Measurements from ENCODE around the gene C11orf71. TPM values are rescaled to one million over a fixed set of nuclear protein-coding genes. Genes with fewer than 3 reads are reported as not detected.
A peak's percentile ranks its signal among the peaks of the same experiment; 100 is the strongest.

Gene C11orf71, protein sequence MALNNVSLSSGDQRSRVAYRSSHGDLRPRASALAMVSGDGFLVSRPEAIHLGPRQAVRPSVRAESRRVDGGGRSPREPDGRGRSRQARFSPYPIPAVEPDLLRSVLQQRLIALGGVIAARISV
- 15.1 and 16.8 TPM in 2 replicates for total RNA-seq (2013; cell fraction: nucleolus; rRNA removed)
- 7.7 and 9.4 TPM in 2 replicates for total RNA-seq (2014; rRNA removed)
- 5.3 and 6.0 TPM in 2 replicates for total RNA-seq (2014; rRNA removed; fragmentation: Illumina TruSeq; extraction: Trizol)
- total RNA-seq (2021): 6.5 and 7.3 TPM in 2 replicates
- polyA plus RNA-seq (2011; ENCODE audit: low read depth): 2.7 TPM
- 8.7 and 12.0 TPM in 2 replicates for polyA plus RNA-seq (2011; rRNA removed)
- 6.5 and 7.1 TPM in 2 replicates for polyA plus RNA-seq (2011; cell fraction: cytosol; rRNA removed)
- polyA plus RNA-seq (2011; cell fraction: nucleus; rRNA removed): 8.7 and 12.3 TPM in 2 replicates
- 4.4 and 4.6 TPM in 2 replicates for polyA plus RNA-seq (2012)
- 4.9 and 5.4 TPM in 2 replicates for polyA plus RNA-seq (2014; fragmentation: Illumina TruSeq; extraction: Trizol)
- 1 to 10 TPM; 1.4 to 3.4 TPM for polyA plus RNA-seq (2014; fragmentation: Nextera tagmentation; extraction: Ambion mirVana)
- polyA plus RNA-seq (2014; rRNA removed): 9.1 and 10.4 TPM in 2 replicates
- 10 to 100 TPM in 1 of 2 experiments, 1 to 10 TPM in 1; 8.2 to 12.0 TPM for polyA plus RNA-seq (2016; fragmentation: Nextera tagmentation; extraction: Ambion mirVana)
- 8.6 and 9.2 TPM in 2 replicates for polyA minus RNA-seq (2011; rRNA and poly(A)+ RNA removed)
- 2.7 and 3.0 TPM in 2 replicates for polyA minus RNA-seq (2011; cell fraction: cytosol; rRNA and poly(A)+ RNA removed)
- 18.4 and 19.5 TPM in 2 replicates for polyA minus RNA-seq (2011; cell fraction: nucleus; rRNA and poly(A)+ RNA removed)
- percentile 65 among the genes with signal in this experiment for Bru-seq, nascent RNA
- percentile 48 among the genes with signal in this experiment for BruChase-seq, experiment 1, labeled RNA remaining after a 6-hour chase
- BruChase-seq, experiment 2, labeled RNA remaining after a 2-hour chase: percentile 51 among the genes with signal in this experiment
- long read RNA-seq, experiment 1, transcript C11orf71-202 (1 exons, 1,980 nt): major isoform, 5 of 5 reads
- long read RNA-seq, experiment 1, partial matches to known transcripts: 0 of 5 reads
- long read RNA-seq, experiment 1, other reads (novel, unspliced or antisense): 0 of 5 reads
- long read RNA-seq, experiment 2, transcript C11orf71-202 (1 exons, 1,980 nt): major isoform, 11 of 11 reads
- long read RNA-seq, experiment 2, partial matches to known transcripts: 0 of 11 reads
- long read RNA-seq, experiment 2, other reads (novel, unspliced or antisense): 0 of 11 reads

DNA sequence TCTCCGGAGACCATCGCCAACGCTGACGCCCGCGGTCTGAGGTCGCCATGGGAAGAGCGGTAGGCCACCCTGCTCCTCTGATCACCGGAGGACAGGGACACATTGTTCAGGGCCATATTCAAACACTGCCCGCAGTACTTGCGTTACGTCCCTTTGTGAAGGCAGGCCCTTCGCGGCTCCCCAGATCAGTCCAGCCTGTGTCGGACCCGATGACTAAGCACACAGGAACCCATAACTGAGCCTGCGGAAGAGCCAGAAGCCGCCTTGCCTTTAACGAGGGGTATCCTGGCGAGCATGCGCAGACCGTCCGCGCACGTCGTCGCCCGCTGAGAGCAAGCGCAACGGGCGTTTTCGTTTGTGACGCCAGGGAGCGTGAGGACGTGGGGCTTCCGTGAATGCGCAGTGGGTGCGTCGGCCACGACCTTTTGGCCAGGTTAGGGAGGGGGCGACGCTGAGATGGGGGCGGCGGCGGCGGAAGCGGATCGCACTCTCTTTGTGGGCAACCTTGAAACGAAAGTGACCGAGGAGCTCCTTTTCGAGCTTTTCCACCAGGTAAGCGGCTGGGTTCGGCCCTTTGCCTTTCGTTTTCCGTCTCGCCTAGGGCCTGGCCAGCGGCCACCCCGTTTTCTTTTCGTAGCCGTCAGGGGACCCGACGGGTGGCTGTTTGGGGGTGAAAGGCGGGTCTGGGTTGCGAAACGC is at the start of gene C11orf71, which contains the start of gene RBM7:
TSS of gene C11orf71 (minus strand) at position 296 of the 699 bp plus-strand sequence. CDS start at position 116, 180 bp downstream.
TSS of gene RBM7 (plus strand) at position 451 of the 699 bp plus-strand sequence. CDS start at position 457, 6 bp downstream.
- POLR2A ChIA-PET: no interaction called here
- Histone ChIP-seq H3K9me3 (replicated peaks; ENCODE audit: control insufficient read depth, insufficient read depth, low read length) (no peaks in the 10 kb centered on the region), H3K4me3 (peak within 1 kb of the TSS; percentile 88), H3K9ac (ENCODE audit: control insufficient read depth, insufficient read depth, low read length) (peak within 1 kb of the TSS; percentile 98), H3K4me1 (ENCODE audit: control insufficient read depth, insufficient read depth, low read length) (no peaks in the 10 kb centered on the region), H3K4me2 (ENCODE audit: control insufficient read depth, insufficient read depth) (peak within 1 kb of the TSS; percentile 92), H3K27me3 (replicated peaks in 1 of 2; ENCODE audit: control insufficient read depth in 2 of 2, insufficient read depth in 2 of 2, low read length in 1 of 2) (no peaks in the 10 kb centered on the region), H3K79me2 (ENCODE audit: control insufficient read depth, insufficient read depth, low read length) (peaks cover 44% of the 10 kb centered on the region), H3K27ac (ENCODE audit: control insufficient read depth, insufficient read depth) (peak within 1 kb of the TSS; percentile 98), H2AFZ (ENCODE audit: control insufficient read depth, low read depth, low read length) (peak within 1 kb of the TSS; percentile 98), H4K20me1 (ENCODE audit: control insufficient read depth, insufficient read depth) (no peaks in the 10 kb centered on the region), H3K36me3 (ENCODE audit: control insufficient read depth in 2 of 2, insufficient read depth in 2 of 2, low read length in 1 of 2) (no peaks in the 10 kb centered on the region)
- DNase-seq (ENCODE audit: low read depth, low spot score) (peak; percentile 95), FAIRE-seq (peak; percentile 92), ATAC-seq (peak; percentile 94)
- SMC1A ChIA-PET (ENCODE audit: uncharacterized antibody, unreplicated experiment): no interaction called here
- RAD21 ChIA-PET (ENCODE audit: unreplicated experiment): interaction anchor here (1.3 kb wide), 1 partner anchor 12 kb away, joined by 3 read pairs; no protein-coding TSS in a partner anchor
- CTCF ChIA-PET: no interaction called here
- WGBS (ENCODE audit: insufficient coverage, insufficient replicate concordance, low lambda C conversion rate, missing lambda C conversion rate): 1% methylated on average over 65 of the region's 65 CpGs
- BruUV-seq (replicated peaks): no TSS peak
- intact Hi-C loops (cut with micrococcal nuclease; ENCODE audit: unreplicated experiment): loop anchor here (1.0 kb wide), 1 partner anchor 39 kb away; the partner anchor contains the start of gene REXO2
- in situ Hi-C loops (cut with MboI): no loop called here
- TF ChIP-seq, protein P1, sequence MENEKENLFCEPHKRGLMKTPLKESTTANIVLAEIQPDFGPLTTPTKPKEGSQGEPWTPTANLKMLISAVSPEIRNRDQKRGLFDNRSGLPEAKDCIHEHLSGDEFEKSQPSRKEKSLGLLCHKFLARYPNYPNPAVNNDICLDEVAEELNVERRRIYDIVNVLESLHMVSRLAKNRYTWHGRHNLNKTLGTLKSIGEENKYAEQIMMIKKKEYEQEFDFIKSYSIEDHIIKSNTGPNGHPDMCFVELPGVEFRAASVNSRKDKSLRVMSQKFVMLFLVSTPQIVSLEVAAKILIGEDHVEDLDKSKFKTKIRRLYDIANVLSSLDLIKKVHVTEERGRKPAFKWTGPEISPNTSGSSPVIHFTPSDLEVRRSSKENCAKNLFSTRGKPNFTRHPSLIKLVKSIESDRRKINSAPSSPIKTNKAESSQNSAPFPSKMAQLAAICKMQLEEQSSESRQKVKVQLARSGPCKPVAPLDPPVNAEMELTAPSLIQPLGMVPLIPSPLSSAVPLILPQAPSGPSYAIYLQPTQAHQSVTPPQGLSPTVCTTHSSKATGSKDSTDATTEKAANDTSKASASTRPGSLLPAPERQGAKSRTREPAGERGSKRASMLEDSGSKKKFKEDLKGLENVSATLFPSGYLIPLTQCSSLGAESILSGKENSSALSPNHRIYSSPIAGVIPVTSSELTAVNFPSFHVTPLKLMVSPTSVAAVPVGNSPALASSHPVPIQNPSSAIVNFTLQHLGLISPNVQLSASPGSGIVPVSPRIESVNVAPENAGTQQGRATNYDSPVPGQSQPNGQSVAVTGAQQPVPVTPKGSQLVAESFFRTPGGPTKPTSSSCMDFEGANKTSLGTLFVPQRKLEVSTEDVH (IDR thresholded peaks at IDR 0.05; ENCODE audit: low read depth, partially characterized antibody): no peak
- TF ChIP-seq ZNF274 (IDR thresholded peaks at IDR 0.05; ENCODE audit: insufficient read depth, insufficient read length): no peak
- peak; percentile 91 for TF ChIP-seq POLR2AphosphoS2 (IDR thresholded peaks at IDR 0.05; ENCODE audit: low read depth, low read length)
- TF ChIP-seq SIN3A (IDR thresholded peaks at IDR 0.05; ENCODE audit: low read depth, low read length): no peak; the same call in 1 of the 2 replicates
- TF ChIP-seq CBFB (IDR thresholded peaks at IDR 0.05; ENCODE audit: low read depth): peak; percentile 74; the same call in 1 of the 2 replicates
- TF ChIP-seq GATAD2B (conservative IDR thresholded peaks at IDR 0.05; ENCODE audit: low read depth): peak; percentile 89
- no peak for TF ChIP-seq NFYA (IDR thresholded peaks at IDR 0.05; ENCODE audit: borderline replicate concordance, low read depth, low read length)
- TF ChIP-seq, protein P2, sequence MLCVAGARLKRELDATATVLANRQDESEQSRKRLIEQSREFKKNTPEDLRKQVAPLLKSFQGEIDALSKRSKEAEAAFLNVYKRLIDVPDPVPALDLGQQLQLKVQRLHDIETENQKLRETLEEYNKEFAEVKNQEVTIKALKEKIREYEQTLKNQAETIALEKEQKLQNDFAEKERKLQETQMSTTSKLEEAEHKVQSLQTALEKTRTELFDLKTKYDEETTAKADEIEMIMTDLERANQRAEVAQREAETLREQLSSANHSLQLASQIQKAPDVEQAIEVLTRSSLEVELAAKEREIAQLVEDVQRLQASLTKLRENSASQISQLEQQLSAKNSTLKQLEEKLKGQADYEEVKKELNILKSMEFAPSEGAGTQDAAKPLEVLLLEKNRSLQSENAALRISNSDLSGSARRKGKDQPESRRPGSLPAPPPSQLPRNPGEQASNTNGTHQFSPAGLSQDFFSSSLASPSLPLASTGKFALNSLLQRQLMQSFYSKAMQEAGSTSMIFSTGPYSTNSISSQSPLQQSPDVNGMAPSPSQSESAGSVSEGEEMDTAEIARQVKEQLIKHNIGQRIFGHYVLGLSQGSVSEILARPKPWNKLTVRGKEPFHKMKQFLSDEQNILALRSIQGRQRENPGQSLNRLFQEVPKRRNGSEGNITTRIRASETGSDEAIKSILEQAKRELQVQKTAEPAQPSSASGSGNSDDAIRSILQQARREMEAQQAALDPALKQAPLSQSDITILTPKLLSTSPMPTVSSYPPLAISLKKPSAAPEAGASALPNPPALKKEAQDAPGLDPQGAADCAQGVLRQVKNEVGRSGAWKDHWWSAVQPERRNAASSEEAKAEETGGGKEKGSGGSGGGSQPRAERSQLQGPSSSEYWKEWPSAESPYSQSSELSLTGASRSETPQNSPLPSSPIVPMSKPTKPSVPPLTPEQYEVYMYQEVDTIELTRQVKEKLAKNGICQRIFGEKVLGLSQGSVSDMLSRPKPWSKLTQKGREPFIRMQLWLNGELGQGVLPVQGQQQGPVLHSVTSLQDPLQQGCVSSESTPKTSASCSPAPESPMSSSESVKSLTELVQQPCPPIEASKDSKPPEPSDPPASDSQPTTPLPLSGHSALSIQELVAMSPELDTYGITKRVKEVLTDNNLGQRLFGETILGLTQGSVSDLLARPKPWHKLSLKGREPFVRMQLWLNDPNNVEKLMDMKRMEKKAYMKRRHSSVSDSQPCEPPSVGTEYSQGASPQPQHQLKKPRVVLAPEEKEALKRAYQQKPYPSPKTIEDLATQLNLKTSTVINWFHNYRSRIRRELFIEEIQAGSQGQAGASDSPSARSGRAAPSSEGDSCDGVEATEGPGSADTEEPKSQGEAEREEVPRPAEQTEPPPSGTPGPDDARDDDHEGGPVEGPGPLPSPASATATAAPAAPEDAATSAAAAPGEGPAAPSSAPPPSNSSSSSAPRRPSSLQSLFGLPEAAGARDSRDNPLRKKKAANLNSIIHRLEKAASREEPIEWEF (IDR thresholded peaks at IDR 0.05; ENCODE audit: insufficient replicate concordance, low read depth, low read length): no peak
